Right cardiac atrium (tissue), 5 donors: ENCODE measurements around the gene SYNPO2. TPM values are rescaled to one million over a fixed set of nuclear protein-coding genes. Genes with fewer than 3 reads are reported as not detected.
A peak's percentile ranks its signal among the peaks of the same experiment; 100 is the strongest.
"Not testable (repeated sequence)": the region's sequence is repeated elsewhere in the genome, so short reads cannot be mapped to it uniquely, and the experiment has no call there.

ENCODE experiments used
- ATAC-seq, 2 donors: fragments of 200-7000 bp; cut with Tn5 transposase; one replicate each; pipeline versions ENCODE4 v1.8.0 to v1.9.1; 2020; ENCODE audit warnings: moderate library complexity in 2 of 2, mild to moderate bottlenecking in 1 of 2
- DNase-seq, 3 donors: peaks; one replicate each; pipeline ENCODE4 v3.0.0-alpha.2; 2020
- H3K27ac ChIP-seq: one replicate; pipeline ENCODE4 v1.5.1; 2013; ENCODE audit warnings: mild to moderate bottlenecking, low read length, control low read depth, moderate library complexity
- H3K27me3 ChIP-seq: one replicate; pipeline ENCODE4 v1.6.1; 2013; ENCODE audit not compliant: control insufficient read depth, insufficient read depth
- H3K4me1 ChIP-seq: one replicate; pipeline ENCODE4 v1.6.1; 2013; ENCODE audit warnings: low read length; ENCODE audit not compliant: control insufficient read depth, insufficient read depth
- H3K4me3 ChIP-seq: one replicate; pipeline ENCODE4 v1.5.1; 2013; ENCODE audit warnings: low read length, control low read depth
- H3K9me3 ChIP-seq: one replicate; pipeline ENCODE4 v1.6.1; 2013; ENCODE audit warnings: low read length; ENCODE audit not compliant: control insufficient read depth
- WGBS: extraction: QIAGEN DNeasy Blood & Tissue Kit; methylation state at CpG from one replicate; pipeline ENCODE4 v1.1.7; 2013; 5-methylcytosine and 5-hydroxymethylcytosine counted together
- intact Hi-C, 4 donors: fragments of 100-400 bp; cut with DNase I; formaldehyde crosslinking; loops; one replicate each; pipeline versions ENCODE4 v1.11.0 to v1.14.0; 2022 to 2023
- polyA plus RNA-seq: library from polyadenylated mRNA; stranded (reverse); fragments of 200-250 nt; gene quantifications from one replicate; pipeline ENCODE4 v1.2.3, GENCODE V29; 2013
- total RNA-seq, 4 donors: library from RNA; stranded (reverse); fragmentation: NEBNext Ultra II Directional; extraction: Animal tissue kit (Norgen Biotek cat#: 25700); gene quantifications; one replicate each; pipeline ENCODE4 v1.2.1, GENCODE V29; 2021
- donor health status: healthy with polysubstance abuse.
- donor health status: DM: no; HTN: yes; CAD: no.
- donor health status: DM: no; HTN: no; CAD: no.
- donor health status: DM: no; HTN: yes; CAD: no; lungs with severe emphysema.
- donor health status: DM: yes; HTN: yes; CAD: no.

SYNPO2 gene
- total and polyA plus RNA-seq, 5 donors = 29.6 to 134 (median 113) TPM

- H3K27ac ChIP-seq = no peak overlapping the region
- intact Hi-C loops = loop anchor here (5.0 to 10.0 kb wide), 4 partner anchors 89 to 239 kb away; partner anchors contain the start of gene MYOZ2 (in 1 of the 4)
- H3K27me3 ChIP-seq = no peaks in the 10 kb centered on the region
- DNase-seq (peak; percentile 78 to 89 (median 89)), ATAC-seq (peak; percentile 95 to 96)
- H3K9me3 ChIP-seq = no peaks in the 10 kb centered on the region
- peaks cover 2% of the 10 kb centered on the region for H3K4me1 ChIP-seq
- WGBS = 23% methylated on average over 4 of the region's 4 CpGs
- H3K4me3 ChIP-seq = no peak overlapping the region
Measured at GRCh38 chr4:119046263-119046662, 157.6 kb downstream of the SYNPO2 start.

GRCh38 chr4:119047059-119047458 is 158.4 kb downstream of the SYNPO2 start:
- intact Hi-C loops = loop anchor here (5.0 to 10.0 kb wide), 4 partner anchors 88 to 238 kb away; partner anchors contain the start of gene MYOZ2 (in 1 of the 4)
- not testable (repeated sequence) for DNase-seq, H3K9me3 ChIP-seq, H3K4me1 ChIP-seq, H3K4me3 ChIP-seq, H3K27me3 ChIP-seq, ATAC-seq
- WGBS = 59% methylated on average over 5 of the region's 5 CpGs
- peak overlapping the region; percentile 74 for H3K27ac ChIP-seq

GRCh38 chr4:119048446-119048845 is 159.8 kb downstream of the SYNPO2 start:
- H3K27ac ChIP-seq = no peak overlapping the region
- intact Hi-C loops = loop anchor here (5.0 to 10.0 kb wide), 4 partner anchors 86 to 236 kb away; partner anchors contain the start of gene MYOZ2 (in 1 of the 4)
- H3K4me1 ChIP-seq = peaks cover 5% of the 10 kb centered on the region

GRCh38 chr4:119049342-119049741 is 160.7 kb downstream of the SYNPO2 start:
- Histone ChIP-seq H3K27me3 (no peaks in the 10 kb centered on the region), H3K9me3 (no peaks in the 10 kb centered on the region), H3K27ac (no peak overlapping the region), H3K4me1 (peaks cover 5% of the 10 kb centered on the region), H3K4me3 (no peak overlapping the region)
- DNase-seq (no peak), ATAC-seq (no peak)
- intact Hi-C loops = loop anchor here (5.0 to 10.0 kb wide), 4 partner anchors 85 to 235 kb away; partner anchors contain the start of gene MYOZ2 (in 1 of the 4)
- 86% methylated on average over 2 of the region's 2 CpGs for whole genome bisulfite sequencing

More at GRCh38 chr4:119048446-119048845, 159.8 kb downstream of the SYNPO2 start:
- DNase-seq (no peak), ATAC-seq (no peak)
- Histone ChIP-seq H3K9me3 (no peaks in the 10 kb centered on the region), H3K4me3 (no peak overlapping the region), H3K27me3 (no peaks in the 10 kb centered on the region)

- no peak for ATAC-seq
- Histone ChIP-seq H3K27ac (no peak overlapping the region), H3K27me3 (no peaks in the 10 kb centered on the region), H3K4me1 (peaks cover 3% of the 10 kb centered on the region), H3K9me3 (no peaks in the 10 kb centered on the region), H3K4me3 (no peak overlapping the region)
- intact Hi-C loops = no loop called here
- WGBS = 89% methylated on average over 7 of the region's 7 CpGs
- no peak for DNase-seq
Measured at GRCh38 chr4:119050527-119051090, 162.0 kb downstream of the SYNPO2 start.

- no peak for ATAC-seq
Measured at GRCh38 chr4:119053245-119053644, 164.6 kb downstream of the SYNPO2 start.

GRCh38 chr4:119053997-119054396 is 165.3 kb downstream of the SYNPO2 start:
- H3K4me3 ChIP-seq = no peak overlapping the region
- H3K9me3 ChIP-seq = no peaks in the 10 kb centered on the region
- DNase-seq (no peak), ATAC-seq (peak in 1 of 2 donors; percentile 32)
- intact Hi-C loops = no loop called here
- WGBS = 88% methylated on average over 10 of the region's 10 CpGs
- peak overlapping the region; percentile 14 for H3K27ac ChIP-seq
- peaks cover 3% of the 10 kb centered on the region for H3K4me1 ChIP-seq
- no peaks in the 10 kb centered on the region for H3K27me3 ChIP-seq

More at GRCh38 chr4:119053245-119053644, 164.6 kb downstream of the SYNPO2 start:
- Histone ChIP-seq H3K27me3 (no peaks in the 10 kb centered on the region), H3K9me3 (no peaks in the 10 kb centered on the region), H3K27ac (no peak overlapping the region), H3K4me3 (no peak overlapping the region), H3K4me1 (peaks cover 3% of the 10 kb centered on the region)
- DNase-seq = no peak
- WGBS = 65% methylated on average over 2 of the region's 2 CpGs
- intact Hi-C loops = no loop called here

- Histone ChIP-seq H3K4me3 (no peak overlapping the region), H3K9me3 (no peaks in the 10 kb centered on the region), H3K27ac (no peak overlapping the region), H3K4me1 (no peaks in the 10 kb centered on the region), H3K27me3 (no peaks in the 10 kb centered on the region)
- DNase-seq (no peak), ATAC-seq (no peak)
- WGBS = 95% methylated on average over 3 of the region's 3 CpGs
- intact Hi-C loops = no loop called here
Measured at GRCh38 chr4:119057417-119057816, 168.8 kb downstream of the SYNPO2 start.

- ATAC-seq (no peak), DNase-seq (no peak)
- Histone ChIP-seq H3K4me3 (no peak overlapping the region), H3K9me3 (no peaks in the 10 kb centered on the region), H3K4me1 (no peaks in the 10 kb centered on the region), H3K27me3 (no peaks in the 10 kb centered on the region), H3K27ac (no peak overlapping the region)
- WGBS = 49% methylated on average over 3 of the region's 3 CpGs
- intact Hi-C loops = no loop called here
Measured at GRCh38 chr4:119059221-119059620, 170.6 kb downstream of the SYNPO2 start.

GRCh38 chr4:119067125-119067524 is 178.5 kb downstream of the SYNPO2 start:
- H3K4me3 ChIP-seq, H3K9me3 ChIP-seq, intact Hi-C loops, H3K27me3 ChIP-seq, H3K4me1 ChIP-seq, H3K27ac ChIP-seq, DNase-seq, ATAC-seq: not testable (repeated sequence)
- WGBS = 51% methylated on average over 5 of the region's 12 CpGs

- 70% methylated on average over 17 of the region's 17 CpGs for WGBS
- DNase-seq, ATAC-seq, H3K9me3 ChIP-seq, intact Hi-C loops, H3K4me3 ChIP-seq, H3K27me3 ChIP-seq, H3K27ac ChIP-seq, H3K4me1 ChIP-seq: not testable (repeated sequence)
Measured at GRCh38 chr4:119067670-119068360, 179.2 kb downstream of the SYNPO2 start.
